Naive B cell (primary cell): Measurements from ENCODE around the gene PTGS1. TPM values are rescaled to one million over a fixed set of nuclear protein-coding genes. Genes with fewer than 3 reads are reported as not detected.

Source experiments
- ATAC-seq, 2 donors: fragments of 150-1000 bp; cut with Tn5 transposase; 2 replicates each; pipeline ENCODE4 v1.10.0; 2021; ENCODE audit warnings: low read depth in 2 of 2, mild to moderate bottlenecking in 2 of 2, moderate library complexity in 2 of 2
- DNase-seq: peaks from one replicate; pipeline ENCODE4 v3.0.0; 2022
- H3K27ac Mint-ChIP-seq, 6 donors: one replicate each; pipeline ENCODE4 v1.8.0; 2020 to 2022; ENCODE audit warnings: mild to moderate bottlenecking in 6 of 6, mixed read lengths in 6 of 6, moderate library complexity in 5 of 6, inconsistent platforms in 2 of 6
- H3K27me3 Mint-ChIP-seq, 3 donors: one replicate each; pipeline ENCODE4 v1.8.0; 2021 to 2022; ENCODE audit warnings: mixed read lengths in 3 of 3, mild to moderate bottlenecking in 1 of 3
- H3K36me3 Mint-ChIP-seq, 2 donors: one replicate each; pipeline ENCODE4 v1.8.0; 2020 to 2022; ENCODE audit warnings: mixed read lengths in 2 of 2, inconsistent platforms in 1 of 2, mild to moderate bottlenecking in 1 of 2
- H3K4me1 Mint-ChIP-seq, 3 donors: one replicate each; pipeline ENCODE4 v1.8.0; 2020 to 2022; ENCODE audit warnings: mixed read lengths in 3 of 3, inconsistent platforms in 1 of 3, mild to moderate bottlenecking in 1 of 3, moderate library complexity in 1 of 3
- H3K4me3 Mint-ChIP-seq, 8 donors: one replicate each; pipeline ENCODE4 v1.8.0; 2020 to 2022; ENCODE audit warnings: mild to moderate bottlenecking in 8 of 8, mixed read lengths in 8 of 8, moderate library complexity in 8 of 8, inconsistent platforms in 2 of 8
- H3K9me3 Mint-ChIP-seq, 7 donors: one replicate each; pipeline ENCODE4 v1.8.0; 2020 to 2022; ENCODE audit warnings: mixed read lengths in 7 of 7, mild to moderate bottlenecking in 5 of 7, inconsistent platforms in 2 of 7, moderate library complexity in 1 of 7
- polyA plus RNA-seq, 6 donors: library from polyadenylated mRNA; unstranded; fragments of 300-500 nt; fragmentation: Illumina TruSeq; gene quantifications; one replicate each; pipeline ENCODE4 v1.2.3, GENCODE V29; 2021; ENCODE audit warnings: low read depth in 6 of 6

The PTGS1 gene
- polyA plus RNA-seq, 6 donors from 2014 or later = 18.2 to 37.6 (median 24.7) TPM

- peaks cover 0 to 15% (median 0%) of the 10 kb centered on the region in 7 donors for H3K9me3 Mint-ChIP-seq
- H3K27me3 Mint-ChIP-seq = peaks cover 38 to 61% (median 55%) of the 10 kb centered on the region in 3 donors
- ATAC-seq (no peak), DNase-seq (no peak)
- no peaks in the 10 kb centered on the region for H3K36me3 Mint-ChIP-seq
- peak overlapping the region in 1 of 6 donors; percentile 36 for H3K27ac Mint-ChIP-seq
- H3K4me3 Mint-ChIP-seq = no peak overlapping the region
- no peaks in the 10 kb centered on the region for H3K4me1 Mint-ChIP-seq
Observed at GRCh38 chr9:122444041-122444733, 73.4 kb downstream of the PTGS1 start.

Other genes with a start within 250 kb of the PTGS1 start
- gene NDUFA8, start 211.2 kb upstream of the PTGS1 start, polyA plus RNA-seq = 10 to 100 TPM; 40.4 to 80.5 (median 68.1) TPM
- not detected for gene MORN5, start 211.1 kb upstream of the PTGS1 start, polyA plus RNA-seq
- gene LHX6, start 142.1 kb upstream of the PTGS1 start, polyA plus RNA-seq = not detected
- 10 to 100 TPM; 16.4 to 30.3 (median 21.6) TPM for gene RBM18, start 106.2 kb upstream of the PTGS1 start, polyA plus RNA-seq
- gene MRRF, start 106.1 kb upstream of the PTGS1 start, polyA plus RNA-seq = 10 to 100 TPM; 11.8 to 25.4 (median 19.9) TPM
- not detected for gene OR1J1, start 106.9 kb downstream of the PTGS1 start, polyA plus RNA-seq
- not detected for gene OR1J2, start 139.8 kb downstream of the PTGS1 start, polyA plus RNA-seq
- gene OR1J4, start 148.1 kb downstream of the PTGS1 start, polyA plus RNA-seq = not detected
- not detected for gene OR1N1, start 156.3 kb downstream of the PTGS1 start, polyA plus RNA-seq
- gene OR1N2, start 182.1 kb downstream of the PTGS1 start, polyA plus RNA-seq = not detected
- gene OR1L8, start 212.4 kb downstream of the PTGS1 start, polyA plus RNA-seq = not detected
- gene OR1Q1, start 243.7 kb downstream of the PTGS1 start, polyA plus RNA-seq = not detected